Measurements from ENCODE around the gene SLC31A1. TPM values are rescaled to one million over a fixed set of nuclear protein-coding genes. Genes with fewer than 3 reads are reported as not detected.
"Not testable (repeated sequence)": the region's sequence is repeated elsewhere in the genome, so short reads cannot be mapped to it uniquely, and the experiment has no call there.

Gene SLC31A1
- total RNA-seq, 1 donor from 2014 or later = 8.1 TPM

DNA sequence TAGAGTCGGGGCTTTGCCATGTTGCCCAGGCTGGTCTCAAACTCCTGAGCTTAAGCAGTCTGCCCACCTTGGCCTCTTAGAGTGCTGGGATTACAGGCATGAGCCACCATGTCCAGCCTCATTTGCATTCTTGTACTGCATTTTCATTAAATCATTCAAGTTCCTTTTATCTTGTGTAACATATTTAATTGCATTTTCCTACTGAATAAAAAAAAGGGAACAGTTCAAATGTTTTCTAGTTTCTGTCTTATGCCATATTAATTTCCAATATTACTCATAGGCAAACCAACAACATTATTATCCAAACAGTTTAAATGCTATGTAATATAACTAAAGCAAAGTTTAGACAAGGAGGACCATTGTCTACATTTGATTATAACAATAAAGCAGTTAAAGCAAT lies 6.1 kb downstream of the SLC31A1 start:
- H3K4me3 ChIP-seq (ENCODE audit: low read depth, low read length) = no peak overlapping the region
- no peak for DNase-seq (ENCODE audit: low read depth)

DNA sequence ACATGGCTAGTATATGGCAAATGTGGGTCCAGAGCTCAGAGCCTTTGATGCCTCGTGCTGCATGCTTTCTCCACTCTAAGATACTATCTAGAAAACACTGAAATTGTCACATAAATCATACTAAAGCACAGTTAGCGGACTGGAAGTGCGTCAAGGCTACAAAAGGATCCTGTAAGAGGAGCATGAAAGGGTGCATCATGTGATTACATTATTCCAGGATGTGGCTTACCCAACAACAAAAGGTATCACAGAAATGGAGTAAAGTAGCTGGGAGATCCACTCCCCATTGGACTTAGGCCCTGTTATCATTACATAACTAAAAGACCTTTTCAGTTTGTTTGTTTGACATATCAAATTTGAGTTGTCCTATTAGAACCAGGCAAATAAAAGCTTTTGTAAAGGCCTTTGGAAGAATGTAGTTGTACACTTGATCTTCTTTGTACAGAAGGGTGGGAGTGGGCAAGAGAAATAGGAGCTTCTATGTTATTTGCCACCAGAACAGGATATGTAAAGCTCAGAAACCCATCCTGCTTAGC lies 6.9 kb downstream of the SLC31A1 start:
- TF ChIP-seq CTCF (conservative IDR thresholded peaks at IDR 0.05; ENCODE audit: low read depth, low read length) = no peak
- DNase-seq (ENCODE audit: low read depth) = no peak
- H3K4me3 ChIP-seq (ENCODE audit: low read depth, low read length) = no peak overlapping the region

More for the DNA sequence above, 6.1 kb downstream of the SLC31A1 start:
- TF ChIP-seq CTCF (conservative IDR thresholded peaks at IDR 0.05; ENCODE audit: low read depth, low read length) = no peak

- no peak overlapping the region for H3K4me3 ChIP-seq (ENCODE audit: low read depth, low read length)
- TF ChIP-seq CTCF (conservative IDR thresholded peaks at IDR 0.05; ENCODE audit: low read depth, low read length) = no peak
- no peak for DNase-seq (ENCODE audit: low read depth)
These were observed 10.4 kb downstream of the SLC31A1 start for GRCh38 chr9:113231701-113232100.

DNA sequence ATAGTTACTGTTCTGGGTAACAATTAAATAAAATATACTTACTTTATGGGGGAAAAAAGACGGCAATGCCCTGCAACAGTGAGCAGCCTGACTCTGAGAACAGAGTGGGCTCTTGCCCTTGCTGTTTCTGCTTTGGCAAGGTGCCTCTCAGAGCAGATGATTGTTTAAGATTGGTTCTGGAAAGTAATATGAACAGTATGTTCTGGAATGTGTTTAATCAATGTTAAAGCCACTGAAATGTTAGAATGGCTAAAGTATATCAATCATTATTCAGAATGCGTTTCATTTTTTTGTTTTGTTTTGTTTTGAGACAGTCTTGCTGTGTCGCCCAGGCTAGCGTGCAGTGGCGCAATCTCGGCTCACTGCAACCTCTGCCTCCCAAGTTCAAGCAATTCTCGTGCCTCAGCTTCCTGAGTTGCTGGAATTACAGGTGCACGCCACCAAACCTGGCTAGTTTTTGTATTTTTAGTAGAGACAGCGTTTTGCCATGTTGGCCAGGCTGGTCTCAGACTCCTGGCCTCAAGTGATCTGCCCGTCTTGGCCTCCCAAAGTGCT lies 14.4 kb downstream of the SLC31A1 start:
- H3K4me3 ChIP-seq (ENCODE audit: low read depth, low read length); DNase-seq (ENCODE audit: low read depth): not testable (repeated sequence)

GRCh38 chr9:113237026-113237425 lies 15.7 kb downstream of the SLC31A1 start:
- H3K4me3 ChIP-seq (ENCODE audit: low read depth, low read length) = no peak overlapping the region
- no peak for TF ChIP-seq CTCF (conservative IDR thresholded peaks at IDR 0.05; ENCODE audit: low read depth, low read length)
- DNase-seq (ENCODE audit: low read depth) = no peak

DNA sequence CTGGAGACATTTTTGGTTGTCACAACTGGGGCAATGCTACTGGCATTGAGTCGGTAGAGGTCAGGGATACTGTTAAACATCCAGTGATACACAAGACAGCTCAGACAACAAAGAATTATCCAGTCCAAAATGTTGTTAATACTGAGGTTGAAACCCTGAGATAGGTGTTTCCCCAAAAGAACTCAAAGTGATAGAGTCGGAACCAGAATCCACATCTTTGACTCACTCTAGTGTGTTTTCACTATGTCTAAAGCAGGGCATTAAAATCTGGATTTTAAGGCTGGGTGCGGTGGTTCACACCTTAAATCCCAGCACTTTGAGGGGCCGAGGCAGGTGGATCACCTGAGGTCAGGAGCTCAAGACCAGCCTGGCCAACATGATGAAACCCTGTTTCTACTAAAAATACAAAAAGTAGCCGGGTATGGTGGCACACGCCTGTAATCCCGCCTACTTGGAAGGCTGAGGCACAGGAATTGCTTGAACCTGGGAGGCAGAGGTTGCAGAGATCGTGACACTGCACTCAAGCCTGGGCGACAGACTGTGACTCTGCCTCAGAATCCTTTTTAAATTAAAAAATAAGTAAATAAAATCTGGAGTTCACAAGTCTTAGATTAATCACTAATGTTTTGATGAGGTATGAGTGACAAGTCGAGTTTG lies 17.0 kb downstream of the SLC31A1 start:
- DNase-seq (ENCODE audit: low read depth) = no peak
- no peak for TF ChIP-seq CTCF (conservative IDR thresholded peaks at IDR 0.05; ENCODE audit: low read depth, low read length)

GRCh38 chr9:113238859-113239232 lies 17.5 kb downstream of the SLC31A1 start:
- no peak overlapping the region for H3K4me3 ChIP-seq (ENCODE audit: low read depth, low read length)
- DNase-seq (ENCODE audit: low read depth) = no peak
- no peak for TF ChIP-seq CTCF (conservative IDR thresholded peaks at IDR 0.05; ENCODE audit: low read depth, low read length)

More for the DNA sequence above, 17.0 kb downstream of the SLC31A1 start:
- no peak overlapping the region for H3K4me3 ChIP-seq (ENCODE audit: low read depth, low read length)
